H1 (cell line): ENCODE measurements around the gene GALNTL6. TPM values are rescaled to one million over a fixed set of nuclear protein-coding genes. Genes with fewer than 3 reads are reported as not detected.

Experiments used
- CTCF ChIA-PET: fragments of 300-600 bp; sonication (Branson Sonifier 250); formaldehyde crosslinking; loops from one replicate; lab custom pipeline; 2021; ENCODE audit not compliant: partially characterized antibody; lab: Charles Lee
- POLR2A ChIA-PET: fragments of 300-600 bp; sonication (Branson Sonifier 250); formaldehyde crosslinking; loops from one replicate; lab custom pipeline; 2021; ENCODE audit warnings: inconsistent platforms; ENCODE audit not compliant: partially characterized antibody; lab: Charles Lee
- DNase-seq, 2 experiments: peaks; one replicate each; pipeline versions ENCODE4 v3.0.0 to v3.0.0-alpha.2; 2010 to 2022; ENCODE audit warnings: low spot score in 2 of 2, low read depth in 1 of 2, mixed read lengths in 1 of 2
- FAIRE-seq: peaks from 2 replicates; lab custom pipeline; 2011; peaks lifted over from hg19 to GRCh38; lab: Jason Lieb, UNC
- H2AFZ ChIP-seq: 2 replicates; pipeline ENCODE4 v1.8.1; 2012; ENCODE audit warnings: low read length, inconsistent platforms
- H2AK5ac ChIP-seq: 2 replicates; pipeline ENCODE4 v1.6.1; 2013; ENCODE audit warnings: low read depth, low read length
- H2BK120ac ChIP-seq: replicated peaks from 2 replicates; pipeline ENCODE3; 2013; ENCODE audit warnings: low read depth, low read length, inconsistent platforms
- H2BK12ac ChIP-seq: 2 replicates; pipeline ENCODE4 v1.6.1; 2013; ENCODE audit warnings: low read depth, low read length
- H2BK15ac ChIP-seq: 2 replicates; pipeline ENCODE4 v1.6.1; 2013; ENCODE audit warnings: low read length
- H2BK20ac ChIP-seq: 2 replicates; pipeline ENCODE4 v1.6.1; 2013; ENCODE audit warnings: low read length
- H2BK5ac ChIP-seq: 2 replicates; pipeline ENCODE4 v1.6.1; 2013; ENCODE audit warnings: low read depth, low read length
- H3K14ac ChIP-seq: 2 replicates; pipeline ENCODE4 v1.6.1; 2013; ENCODE audit warnings: inconsistent platforms; ENCODE audit not compliant: insufficient read length
- H3K18ac ChIP-seq: 2 replicates; pipeline ENCODE4 v1.6.1; 2013; ENCODE audit warnings: low read length; ENCODE audit errors: extremely low read depth
- H3K23ac ChIP-seq: 2 replicates; pipeline ENCODE4 v1.6.1; 2013; ENCODE audit warnings: inconsistent platforms; ENCODE audit not compliant: insufficient read length
- H3K23me2 ChIP-seq: 2 replicates; pipeline ENCODE4 v1.6.1; 2013; ENCODE audit warnings: low read depth, low read length
- H3K27ac ChIP-seq: 2 replicates; pipeline ENCODE4 v1.6.1; 2011; ENCODE audit warnings: low read depth, low read length, inconsistent platforms
- H3K27me3 ChIP-seq, 4 experiments: replicated peaks in 1 of 4; 1 replicate in 1 of 4; 2 replicates in 3 of 4; pipeline versions ENCODE4 v1.6.1 to v1.8.1; 2011 to 2013; ENCODE audit warnings: low read length in 3 of 4, mild to moderate bottlenecking in 3 of 4, inconsistent platforms in 2 of 4, mixed read lengths in 2 of 4, moderate library complexity in 1 of 4; ENCODE audit not compliant: control insufficient read depth in 3 of 4, insufficient read depth in 3 of 4; ENCODE audit errors: extremely low read depth in 1 of 4
- H3K36me3 ChIP-seq, 4 experiments: 2 replicates each; pipeline versions ENCODE4 v1.6.1 to v1.8.1; 2011 to 2013; ENCODE audit warnings: mild to moderate bottlenecking in 4 of 4, low read length in 3 of 4, moderate library complexity in 2 of 4, control low read depth in 1 of 4, inconsistent platforms in 1 of 4; ENCODE audit not compliant: insufficient read depth in 4 of 4, control insufficient read depth in 2 of 4
- H3K4ac ChIP-seq: replicated peaks from 2 replicates; pipeline ENCODE3; 2013; ENCODE audit warnings: low read length, low read depth, mixed read lengths, inconsistent platforms; ENCODE audit not compliant: insufficient read length
- H3K4me1 ChIP-seq, 4 experiments: replicated peaks in 1 of 4; 1 replicate in 1 of 4; 2 replicates in 3 of 4; pipeline versions ENCODE4 v1.6.1 to v1.8.1; 2011 to 2013; ENCODE audit warnings: low read length in 3 of 4, inconsistent platforms in 2 of 4, mixed read lengths in 1 of 4; ENCODE audit not compliant: insufficient read depth in 4 of 4, control insufficient read depth in 3 of 4
- H3K4me2 ChIP-seq, 2 experiments: 2 replicates each; pipeline versions ENCODE4 v1.6.1 to v1.8.1; 2011 to 2013; ENCODE audit warnings: low read depth in 2 of 2, low read length in 2 of 2, control low read depth in 1 of 2, inconsistent platforms in 1 of 2, mild to moderate bottlenecking in 1 of 2; ENCODE audit not compliant: insufficient read depth in 1 of 2
- H3K4me3 ChIP-seq, 4 experiments: fragments of 200-600, 300-600 bp in 1 of 4; sonication (generic), shearing (Covaris generic), sonication (Bioruptor Twin) in 1 of 4; 2 replicates each; pipeline versions ENCODE4 v1.5.1 to v1.8.1; 2011 to 2016; ENCODE audit warnings: low read length in 4 of 4, low read depth in 3 of 4, control low read depth in 2 of 4, inconsistent platforms in 2 of 4, mild to moderate bottlenecking in 2 of 4, mixed read lengths in 1 of 4, moderate library complexity in 1 of 4; ENCODE audit not compliant: insufficient read depth in 2 of 4; ENCODE audit errors: extremely low read depth in 1 of 4
- H3K56ac ChIP-seq: replicated peaks from 2 replicates; pipeline ENCODE3; 2013; ENCODE audit warnings: low read depth, mild to moderate bottlenecking, mixed read lengths, low read length, inconsistent platforms; ENCODE audit not compliant: insufficient read length
- H3K79me1 ChIP-seq: 2 replicates; pipeline ENCODE4 v1.6.1; 2013; ENCODE audit warnings: low read depth, low read length, control low read depth
- H3K79me2 ChIP-seq, 2 experiments: 2 replicates each; pipeline versions ENCODE4 v1.6.1 to v1.8.1; 2012 to 2013; ENCODE audit warnings: low read length in 2 of 2, mild to moderate bottlenecking in 2 of 2, inconsistent platforms in 1 of 2; ENCODE audit not compliant: insufficient read depth in 2 of 2, control insufficient read depth in 1 of 2
- H3K9ac ChIP-seq, 4 experiments: replicated peaks in 1 of 4; 1 replicate in 1 of 4; 2 replicates in 3 of 4; pipeline versions ENCODE4 v1.6.1 to v1.8.1; 2011 to 2013; ENCODE audit warnings: low read depth in 3 of 4, low read length in 3 of 4, control low read depth in 2 of 4, mild to moderate bottlenecking in 2 of 4, moderate library complexity in 2 of 4, inconsistent platforms in 1 of 4; ENCODE audit errors: extremely low read depth in 1 of 4
- H3K9me3 ChIP-seq, 2 experiments: 2 replicates each; pipeline versions ENCODE4 v1.6.1 to v1.8.1; 2012 to 2013; ENCODE audit warnings: mild to moderate bottlenecking in 2 of 2, moderate library complexity in 2 of 2, control low read depth in 1 of 2, inconsistent platforms in 1 of 2, low read depth in 1 of 2, low read length in 1 of 2, mixed read lengths in 1 of 2; ENCODE audit not compliant: insufficient read depth in 2 of 2
- H4K20me1 ChIP-seq, 2 experiments: replicated peaks in 1 of 2; 2 replicates each; pipeline versions ENCODE3 to v1.8.1; 2011 to 2013; ENCODE audit warnings: inconsistent platforms in 2 of 2, low read length in 2 of 2, mild to moderate bottlenecking in 1 of 2; ENCODE audit not compliant: insufficient read depth in 2 of 2, control insufficient read depth in 1 of 2
- H4K5ac ChIP-seq: 2 replicates; pipeline ENCODE4 v1.6.1; 2013; ENCODE audit warnings: low read length, low read depth, mixed read lengths, inconsistent platforms; ENCODE audit not compliant: insufficient read length
- H4K8ac ChIP-seq: 2 replicates; pipeline ENCODE4 v1.8.0; 2013; ENCODE audit warnings: mild to moderate bottlenecking, moderate library complexity, low read length, inconsistent platforms; ENCODE audit not compliant: insufficient read depth; ENCODE audit errors: extremely low read depth
- H4K91ac ChIP-seq: replicated peaks from 2 replicates; pipeline ENCODE3; 2013; ENCODE audit warnings: low read length, mixed read lengths, inconsistent platforms; ENCODE audit not compliant: insufficient read length
- ATF3 ChIP-seq: IDR thresholded peaks from 2 replicates; pipeline ENCODE4 v1.6.1; 2011; ENCODE audit warnings: low read depth, mild to moderate bottlenecking, low read length; ENCODE audit not compliant: insufficient read depth
- CHD2 ChIP-seq: IDR thresholded peaks from 2 replicates; pipeline ENCODE4 v1.6.1; 2012; ENCODE audit warnings: low read length, improper control_type of control experiment
- CTBP2 ChIP-seq: IDR thresholded peaks from 2 replicates; pipeline ENCODE4 v1.7.0; 2011; ENCODE audit warnings: borderline replicate concordance, mild to moderate bottlenecking, moderate library complexity, mixed read lengths, low read length; ENCODE audit not compliant: insufficient read depth, insufficient read length
- E2F6 ChIP-seq: IDR thresholded peaks from 2 replicates; pipeline ENCODE4 v1.6.1; 2012; ENCODE audit warnings: inconsistent platforms
- GTF2F1 ChIP-seq: IDR thresholded peaks from 2 replicates; pipeline ENCODE4 v1.6.1; 2012; ENCODE audit warnings: low read depth, low read length, improper control_type of control experiment, borderline replicate concordance
- MAX ChIP-seq: IDR thresholded peaks from 2 replicates; pipeline ENCODE4 v1.6.1; 2012; ENCODE audit warnings: inconsistent platforms
- POLR2AphosphoS5 ChIP-seq: IDR thresholded peaks from 2 replicates; pipeline ENCODE4 v1.6.1; 2011; ENCODE audit warnings: low read depth, low read length
- RFX5 ChIP-seq: IDR thresholded peaks from 2 replicates; pipeline ENCODE4 v1.6.1; 2011; ENCODE audit warnings: low read depth, low read length, improper control_type of control experiment, borderline replicate concordance
- RXRA ChIP-seq: IDR thresholded peaks from 2 replicates; pipeline ENCODE4 v1.6.1; 2011; ENCODE audit warnings: low read depth, mild to moderate bottlenecking, low read length, moderate library complexity; ENCODE audit not compliant: insufficient read depth
- SIN3A ChIP-seq, 2 experiments: IDR thresholded peaks in 1 of 2; conservative IDR thresholded peaks in 1 of 2; 2 replicates each; pipeline ENCODE4 v1.6.1; 2011 to 2012; ENCODE audit warnings: low read length in 2 of 2, improper control_type of control experiment in 1 of 2, low read depth in 1 of 2, mild to moderate bottlenecking in 1 of 2
- SIRT6 ChIP-seq: IDR thresholded peaks from one replicate; pipeline ENCODE4 v1.7.1; 2012; ENCODE audit warnings: low read length, inconsistent platforms
- TAF7 ChIP-seq: optimal IDR thresholded peaks from 2 replicates; pipeline ENCODE3; 2011; ENCODE audit warnings: low read depth, mild to moderate bottlenecking, inconsistent platforms, low read length, moderate library complexity, borderline replicate concordance
- YY1 ChIP-seq: IDR thresholded peaks from 2 replicates; pipeline ENCODE4 v1.6.1; 2011; ENCODE audit warnings: low read depth, mild to moderate bottlenecking, low read length
- WGBS, 2 experiments: shearing (Covaris generic) in 1 of 2; methylation state at CpG; one replicate each; pipeline versions ENCODE4 v1.1.6 to v1.1.7; 2013 to 2015; ENCODE audit warnings: low lambda C conversion rate in 2 of 2, mixed read lengths in 2 of 2, inconsistent platforms in 1 of 2, low coverage in 1 of 2, missing lambda C conversion rate in 1 of 2; ENCODE audit not compliant: insufficient replicate concordance in 2 of 2, insufficient coverage in 1 of 2, insufficient read length in 1 of 2; ENCODE audit errors: extremely low coverage in 1 of 2, missing lambda C conversion rate in 1 of 2; 5-methylcytosine and 5-hydroxymethylcytosine counted together
- polyA plus RNA-seq, 7 experiments: library from polyadenylated mRNA; depleted of rRNA in 3 of 7; stranded (reverse) in 5 of 7; unstranded in 2 of 7; fragments of >200 nt in 5 of 7; fragments of 200-250 nt in 2 of 7; gene quantifications; 1 replicate in 5 of 7; 2 replicates in 1 of 7; 4 replicates in 1 of 7; pipeline versions ENCODE4 v1.2.1 to v1.2.3, GENCODE V29; 2011 to 2013; ENCODE audit warnings: missing spikeins in 2 of 7, mixed read lengths in 2 of 7
- total RNA-seq: library from RNA; stranded (reverse); fragmentation: NEBNext Ultra II Directional; extraction: Animal tissue kit (Norgen Biotek cat#: 25700); gene quantifications from 2 replicates; pipeline ENCODE4 v1.2.1, GENCODE V29; 2021

The GALNTL6 gene
- total and polyA plus RNA-seq, 2 of the 8 experiments (the other 6 are each of a cell fraction or from before 2014, with no cell fraction given): 0.03 to 0.32 TPM

- no peak overlapping the region for H2BK120ac ChIP-seq
- H3K4ac ChIP-seq: no peak overlapping the region
- no peaks in the 10 kb centered on the region for H3K79me1 ChIP-seq
- H2BK12ac ChIP-seq: no peak overlapping the region
- ChIA-PET CTCF (interaction anchor here (1.2 kb wide), 1 partner anchor 18 kb away, joined by 4 read pairs; no protein-coding TSS in a partner anchor), POLR2A (no interaction called here)
- no peak overlapping the region for H3K9ac ChIP-seq
- FAIRE-seq (no peak), DNase-seq (no peak)
- no peak overlapping the region for H2AK5ac ChIP-seq
- H2BK5ac ChIP-seq: no peak overlapping the region
- no peak overlapping the region for H4K5ac ChIP-seq
- no peak overlapping the region for H3K18ac ChIP-seq
- no peaks in the 10 kb centered on the region for H3K9me3 ChIP-seq
- H4K91ac ChIP-seq: no peak overlapping the region
- H3K36me3 ChIP-seq: no peaks in the 10 kb centered on the region
- H3K56ac ChIP-seq: no peak overlapping the region
- no peak overlapping the region for H3K4me2 ChIP-seq
- H3K79me2 ChIP-seq: no peaks in the 10 kb centered on the region
- WGBS, 2 experiments: 92% methylated on average over 2 of the region's 2 CpGs; no CpG with 5 or more reads in 1 of the 2 experiments
- H3K27ac ChIP-seq: no peak overlapping the region
- no peak overlapping the region for H2BK20ac ChIP-seq
- no peak overlapping the region for H3K14ac ChIP-seq
- no peaks in the 10 kb centered on the region for H3K23me2 ChIP-seq
- no peak overlapping the region for H4K8ac ChIP-seq
- H3K4me3 ChIP-seq: no peak overlapping the region
- peaks cover 0 to 3% (median 0%) of the 10 kb centered on the region in 4 experiments; a peak in 2 of 7 replicates for H3K4me1 ChIP-seq
- H3K27me3 ChIP-seq: no peaks in the 10 kb centered on the region
- no peaks in the 10 kb centered on the region for H4K20me1 ChIP-seq
- no peak overlapping the region for H2BK15ac ChIP-seq
- H3K23ac ChIP-seq: no peak overlapping the region
- H2AFZ ChIP-seq: no peak overlapping the region
- TF ChIP-seq RXRA (no peak), CHD2 (no peak), MAX (no peak), CTBP2 (no peak), E2F6 (no peak), SIRT6 (no peak), SIN3A (conservative IDR thresholded peaks at IDR 0.05 in 1 of 2, IDR thresholded peaks at IDR 0.05 in 1 of 2; ENCODE audit: low read depth in 1 of 2, low read length in 2 of 2) (no peak), POLR2AphosphoS5 (no peak), ATF3 (no peak), RFX5 (no peak), YY1 (no peak), GTF2F1 (no peak), TAF7 (no peak)
These were observed 535.2 kb downstream of the GALNTL6 start for GRCh38 chr4:172348426-172348825.
